GM12892 (cell line): ENCODE results near the gene IVD.

Experiments
- DNase-seq: peaks from one replicate; pipeline ENCODE4 v3.0.0; 2011; ENCODE audit not compliant: insufficient read length
- FAIRE-seq: peaks from 2 replicates; lab custom pipeline; 2011; peaks lifted over from hg19 to GRCh38; lab: Jason Lieb, UNC
- POLR2A ChIP-seq: IDR thresholded peaks from 2 replicates; pipeline ENCODE4 v1.6.1; 2011; ENCODE audit warnings: low read depth, low read length, control low read depth
- POLR2AphosphoS5 ChIP-seq: IDR thresholded peaks from 2 replicates; pipeline ENCODE4 v1.6.1; 2011; ENCODE audit warnings: low read depth, low read length, control low read depth
- TAF1 ChIP-seq: IDR thresholded peaks from 2 replicates; pipeline ENCODE4 v1.6.1; 2011; ENCODE audit warnings: low read depth, mild to moderate bottlenecking, control low read depth, low read length, borderline replicate concordance

The IVD gene

DNA sequence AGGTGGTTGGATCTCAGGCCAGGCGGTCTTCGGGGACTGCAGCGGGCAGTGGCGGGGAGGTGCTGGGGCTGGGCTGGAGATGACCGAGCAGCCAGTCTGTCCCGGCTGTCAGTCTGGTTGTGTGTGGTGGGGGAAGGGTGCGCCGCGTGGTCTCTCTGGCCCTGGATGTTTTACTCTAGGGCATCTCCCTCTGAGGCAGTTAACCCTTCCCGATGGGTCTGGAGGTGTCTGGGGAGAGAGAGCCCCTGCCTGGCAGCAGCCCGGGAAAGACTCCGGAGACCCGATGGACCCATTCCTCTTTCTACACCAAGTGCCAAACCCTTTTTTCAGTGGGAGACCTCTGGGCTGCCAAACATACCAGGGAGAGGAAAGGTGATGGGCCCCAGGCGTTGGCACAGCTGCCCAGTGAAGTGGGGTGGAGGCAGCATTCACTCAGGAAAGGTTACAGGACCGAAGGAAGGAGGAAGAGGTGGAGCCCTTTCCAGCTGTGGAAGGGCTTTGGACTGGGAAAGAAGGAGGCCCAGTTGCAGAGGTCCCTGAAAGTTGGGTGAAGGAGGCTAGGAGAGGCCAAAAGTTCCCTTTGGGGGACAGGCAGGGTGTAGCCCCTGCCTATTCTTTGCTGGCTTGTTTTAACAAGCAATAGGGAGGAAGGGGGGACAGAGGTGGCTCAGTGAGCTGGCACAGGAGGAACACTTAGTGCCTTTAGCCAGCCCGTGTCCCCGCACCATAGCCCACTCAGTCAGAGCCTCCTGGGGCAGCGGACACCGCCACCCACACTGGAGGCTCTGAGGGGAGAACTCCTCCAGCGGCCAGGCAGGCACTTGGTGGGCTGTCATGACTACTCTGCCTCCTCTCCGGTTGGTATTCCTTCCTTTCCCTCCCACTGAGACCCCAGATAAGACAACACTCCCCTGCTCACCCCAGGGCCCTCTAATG, 32.4 kb downstream of the IVD start:
- FAIRE-seq, result no peak
- TF ChIP-seq POLR2AphosphoS5, result no peak
- no peak for TF ChIP-seq TAF1
- TF ChIP-seq POLR2A, result no peak
- DNase-seq, result no peak

DNA sequence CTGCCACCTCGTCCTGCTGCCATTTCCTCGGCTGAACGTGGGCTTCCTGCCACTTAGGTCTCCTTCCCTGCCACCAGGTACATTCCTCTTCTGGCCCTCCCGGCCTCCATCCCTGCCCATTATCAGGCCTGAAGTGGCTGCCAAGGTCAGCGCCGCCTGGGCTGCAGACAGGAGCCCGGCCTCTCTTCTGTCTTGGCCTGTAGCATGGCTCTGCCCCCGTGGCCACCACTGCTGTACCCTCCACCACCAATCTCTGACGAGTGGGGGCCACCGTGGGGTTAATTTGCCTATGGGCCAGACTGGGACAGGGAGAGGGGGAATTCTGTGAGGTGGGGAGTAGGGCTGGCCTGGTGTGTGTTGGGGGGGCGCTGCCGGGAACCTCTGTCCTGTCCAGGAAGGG, 33.1 kb downstream of the IVD start:
- FAIRE-seq (no peak), DNase-seq (no peak)
- TF ChIP-seq TAF1 (no peak), POLR2AphosphoS5 (no peak), POLR2A (no peak)

DNA sequence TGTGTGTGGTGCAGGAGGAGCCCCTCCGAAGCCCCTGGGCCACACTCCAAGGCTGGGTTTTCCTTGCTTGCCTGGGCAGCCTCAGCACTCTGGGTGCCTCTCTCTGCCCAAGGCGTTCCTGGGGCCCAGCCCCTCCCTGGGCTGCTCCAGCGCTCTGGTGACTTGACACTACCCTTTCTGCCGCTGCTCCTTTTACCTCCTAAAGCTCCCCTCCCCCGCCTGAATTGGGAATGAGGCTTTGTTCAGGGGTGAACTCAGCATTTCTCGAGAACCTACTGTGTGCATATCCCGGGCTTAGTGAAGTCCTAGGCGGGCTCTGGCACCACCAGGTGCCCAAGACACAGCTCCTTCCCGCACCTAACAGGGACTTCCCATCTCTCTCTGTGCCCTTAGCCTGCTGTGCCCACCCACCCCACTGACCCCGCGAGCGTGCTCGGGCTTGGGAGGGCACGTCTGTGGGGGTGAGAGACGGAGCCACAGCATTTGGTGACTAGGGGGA, 33.9 kb downstream of the IVD start:
- FAIRE-seq, result no peak
- TF ChIP-seq POLR2A (no peak), TAF1 (no peak), POLR2AphosphoS5 (no peak)

DNA sequence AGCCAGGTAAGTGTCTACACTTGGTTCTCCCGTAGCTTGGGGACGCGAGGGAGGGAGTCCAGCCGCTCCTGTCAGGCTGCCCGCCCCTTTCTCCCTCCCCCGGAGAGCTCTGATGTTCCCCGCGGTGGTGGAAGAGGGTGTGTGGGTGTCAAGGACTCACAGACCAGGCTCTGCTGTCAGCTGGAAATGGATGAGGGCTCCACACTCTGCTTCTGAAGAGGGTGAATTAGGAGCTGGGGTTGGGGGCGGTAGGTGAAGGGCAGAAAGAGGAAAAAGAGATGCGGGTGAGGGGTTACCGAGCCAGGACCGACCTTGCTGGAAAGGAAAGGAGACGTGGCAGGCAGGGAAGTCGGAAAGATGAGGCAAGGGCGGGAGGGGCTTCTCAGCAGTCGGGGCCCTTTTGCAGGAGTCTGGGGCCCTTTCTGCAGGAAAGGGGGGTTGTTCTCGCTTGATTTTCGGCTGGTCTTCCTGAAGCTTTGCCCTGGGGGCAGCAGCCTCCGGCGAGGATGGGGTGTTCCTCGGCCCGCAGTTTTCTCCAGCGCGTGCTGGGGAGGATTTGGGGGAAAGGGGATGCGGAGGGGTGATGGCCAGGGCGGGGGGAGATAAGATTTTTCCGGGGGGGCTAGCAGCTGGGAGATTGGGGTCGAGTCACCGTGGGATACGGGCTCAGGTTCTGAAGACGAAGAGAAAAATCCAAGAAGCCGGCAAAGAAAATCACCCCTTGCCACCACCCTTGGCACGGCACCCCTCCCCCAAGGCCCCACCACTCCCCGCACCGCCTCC, 34.6 kb downstream of the IVD start:
- no peak for TF ChIP-seq POLR2A
- no peak for TF ChIP-seq TAF1
- TF ChIP-seq POLR2AphosphoS5, result no peak
- DNase-seq, result no peak
- FAIRE-seq, result peak; percentile 68

More for the DNA sequence above, 33.9 kb downstream of the IVD start:
- DNase-seq, result no peak

DNA sequence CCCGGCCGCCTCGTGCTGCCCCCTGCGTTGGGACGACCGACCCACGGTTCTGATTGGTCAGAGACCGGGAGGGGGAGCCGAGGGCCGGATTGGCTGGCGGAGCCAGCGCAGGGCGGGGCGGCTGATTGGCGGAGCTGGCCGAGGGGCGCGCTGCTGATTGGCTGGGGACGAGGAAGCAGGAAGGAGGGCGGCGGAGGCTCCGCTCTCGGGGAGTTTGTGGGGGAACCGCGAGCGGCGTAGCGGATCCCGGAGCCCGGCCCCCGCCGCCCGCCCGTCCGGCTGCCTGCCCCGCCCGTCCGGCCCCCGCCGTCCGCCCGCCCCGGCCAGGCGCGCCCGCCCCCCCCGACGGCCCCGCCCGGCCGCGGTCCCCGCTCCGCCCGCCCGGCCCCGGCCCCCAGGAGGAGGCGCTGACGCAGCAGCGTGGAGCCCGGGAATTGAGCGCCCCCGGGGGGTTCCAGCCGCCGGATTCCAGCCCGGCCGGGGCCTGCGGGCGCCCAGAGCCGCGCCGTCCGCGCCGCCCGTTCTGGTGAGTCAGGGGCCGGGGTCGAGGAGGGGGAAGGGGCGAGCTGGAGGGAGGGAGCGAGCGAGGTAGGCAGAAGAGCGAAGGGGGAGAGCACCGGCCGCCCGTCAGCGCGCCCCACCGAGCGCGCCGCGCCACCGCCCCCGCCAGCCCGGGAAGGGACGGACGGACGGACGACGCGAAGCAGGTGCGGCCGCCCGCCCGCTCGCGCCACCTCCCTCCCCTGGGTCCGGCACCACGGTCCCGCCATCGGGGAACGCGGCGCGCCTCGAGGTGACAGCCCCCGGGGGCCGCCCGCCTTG, 35.4 kb downstream of the IVD start, which contains the start of gene BAHD1:
TSS of gene BAHD1 (plus strand) at position 211 of the 822 bp plus-strand sequence. CDS start 17,512 bp downstream, outside the sequence.
- FAIRE-seq (peak; percentile 96), DNase-seq (peak; percentile 100)
- TF ChIP-seq POLR2AphosphoS5 (no peak), POLR2A (peak; percentile 51; the same call in 1 of the 2 replicates)

DNA sequence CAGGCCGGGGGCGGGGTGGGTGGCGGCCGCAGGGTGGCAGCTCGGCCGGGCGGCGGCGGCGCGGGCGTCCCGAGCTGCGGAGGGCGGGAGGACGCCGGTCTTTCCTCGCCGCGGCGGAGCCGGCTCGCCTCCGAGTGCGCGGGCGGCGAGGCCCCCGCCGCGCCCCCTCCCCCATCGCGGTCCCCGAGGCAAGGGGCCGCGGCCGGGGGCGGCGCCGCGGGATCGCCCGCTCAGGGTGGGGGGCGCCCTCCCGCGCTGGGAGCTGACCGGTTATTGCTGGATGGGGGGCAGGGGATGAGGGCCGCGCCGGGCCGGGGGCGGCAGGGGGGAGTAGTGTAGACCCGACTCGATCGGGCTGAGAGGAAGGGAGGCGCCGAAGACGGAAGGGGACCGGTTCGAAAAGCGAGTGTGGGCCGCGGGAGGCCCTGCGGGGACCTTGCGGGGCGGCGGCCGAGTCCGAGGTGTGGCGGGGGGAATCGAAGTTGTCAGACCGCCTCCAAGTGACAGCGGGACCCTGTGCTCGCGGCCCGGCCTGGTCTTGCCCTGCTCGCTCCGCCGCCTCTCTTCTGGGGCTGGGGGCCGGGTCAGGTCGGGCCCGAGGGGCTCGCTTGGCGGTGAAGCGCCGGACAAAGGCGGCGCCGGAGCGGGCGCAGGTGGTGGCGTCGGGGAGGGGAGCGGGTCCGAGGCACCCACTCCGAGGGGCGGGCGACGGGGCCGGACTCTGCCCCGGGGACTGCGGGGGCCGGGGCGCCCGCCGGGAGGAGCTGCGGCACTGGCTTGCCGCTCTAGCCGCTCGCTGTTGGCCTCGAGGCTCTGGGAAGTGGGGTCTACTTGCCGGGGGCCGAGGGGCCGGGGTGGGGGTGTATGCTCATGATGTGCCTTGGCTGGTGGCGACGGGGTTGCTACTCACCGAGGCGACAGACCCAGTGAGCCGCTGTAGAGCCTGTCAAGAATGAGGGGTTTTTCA, 36.3 kb downstream of the IVD start:
- FAIRE-seq, result peak; percentile 51
- DNase-seq, result no peak

DNA sequence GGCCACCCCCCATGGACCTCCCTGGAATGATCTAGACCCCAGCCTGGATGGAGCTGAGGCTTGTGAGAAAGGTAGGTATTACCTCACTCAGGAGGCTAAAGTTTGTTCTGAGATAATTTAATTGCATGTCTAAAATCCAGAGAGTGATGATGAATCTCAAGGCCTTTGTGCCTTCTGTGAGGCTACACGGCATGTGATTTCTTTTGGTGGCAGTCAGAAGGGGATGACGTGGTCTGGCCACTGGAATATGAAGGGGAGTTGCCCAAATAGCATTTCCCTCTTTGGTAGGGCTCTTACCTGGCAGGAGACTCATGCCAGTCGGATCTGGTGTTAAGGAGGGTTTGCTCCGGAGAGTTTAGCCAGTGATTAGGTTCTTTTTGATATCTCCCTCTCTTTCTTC, 37.7 kb downstream of the IVD start:
- TF ChIP-seq POLR2A (no peak), POLR2AphosphoS5 (no peak), TAF1 (no peak)
- no peak for FAIRE-seq

More for the DNA sequence above, 36.3 kb downstream of the IVD start:
- TF ChIP-seq POLR2AphosphoS5, result no peak
- TF ChIP-seq POLR2A, result no peak
- TF ChIP-seq TAF1, result no peak

DNA sequence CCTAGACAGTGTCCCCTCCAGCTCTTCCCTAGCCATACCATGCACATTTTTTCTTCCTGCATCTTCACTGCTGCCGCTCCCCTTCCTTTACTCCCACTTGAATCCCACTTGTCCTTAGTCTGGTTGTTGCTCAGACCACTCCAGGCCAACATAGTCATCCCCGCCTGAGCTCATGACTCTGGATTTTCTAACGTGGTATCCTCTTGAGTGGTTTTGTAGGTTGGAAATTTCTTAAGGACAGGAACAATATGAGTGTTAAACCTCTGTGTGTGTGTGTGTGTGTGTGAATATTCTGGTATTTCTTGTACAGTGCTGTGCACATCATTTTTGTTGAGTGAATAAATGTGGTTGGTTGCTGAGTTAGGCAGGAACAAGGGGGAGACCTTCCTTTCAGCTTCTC, 38.3 kb downstream of the IVD start:
- DNase-seq (no peak), FAIRE-seq (no peak)
- TF ChIP-seq POLR2A, result no peak
- no peak for TF ChIP-seq TAF1
- no peak for TF ChIP-seq POLR2AphosphoS5

More for the DNA sequence above, 37.7 kb downstream of the IVD start:
- DNase-seq, result no peak

DNA sequence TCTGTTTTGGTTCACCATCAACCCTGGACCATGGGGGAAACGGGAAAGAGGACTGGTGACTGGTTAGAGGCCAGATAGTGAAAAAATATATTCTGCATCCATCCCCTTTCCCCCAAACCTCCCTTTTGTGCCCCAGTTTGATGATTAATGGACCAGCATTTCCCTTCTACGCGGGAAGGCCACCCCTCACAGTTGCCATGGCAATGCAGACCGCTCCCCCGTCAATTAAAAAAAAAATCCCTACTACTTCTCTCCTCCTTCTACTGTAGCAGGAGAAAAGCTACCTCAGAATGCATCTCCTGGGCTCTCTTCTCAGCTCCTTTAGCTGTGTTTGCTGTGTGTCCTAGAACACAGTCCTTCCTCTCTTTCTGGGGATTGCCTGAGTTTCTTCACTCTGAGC, 39.1 kb downstream of the IVD start:
- DNase-seq, result no peak
- TF ChIP-seq POLR2AphosphoS5, result no peak
- no peak for TF ChIP-seq POLR2A
- FAIRE-seq, result no peak

DNA sequence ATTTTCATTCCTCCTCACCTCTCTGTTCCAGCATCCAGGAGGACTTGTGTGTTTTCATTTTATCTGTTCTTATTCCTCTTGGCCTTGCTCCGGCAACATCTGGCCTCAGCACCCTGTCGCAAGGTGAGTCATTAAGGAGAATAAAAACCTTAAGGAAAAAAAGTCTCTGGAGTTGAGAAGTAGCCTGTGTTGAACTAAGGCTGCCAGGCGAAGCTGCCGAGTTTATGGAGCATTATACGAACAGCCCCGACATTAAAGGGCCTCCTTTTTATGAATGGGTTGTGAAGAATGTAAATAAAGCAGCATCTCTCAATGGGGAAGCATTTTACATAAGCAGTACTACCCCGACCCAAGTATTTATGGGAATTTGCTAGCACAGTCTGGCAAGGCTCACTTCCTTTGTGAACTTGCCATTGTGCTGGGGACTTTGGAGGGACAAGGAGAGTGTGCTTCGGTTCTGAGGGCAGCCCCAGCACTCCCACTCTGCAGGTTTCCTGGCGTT, 39.9 kb downstream of the IVD start:
- TF ChIP-seq POLR2A (no peak), POLR2AphosphoS5 (no peak), TAF1 (no peak)
- no peak for DNase-seq
- FAIRE-seq, result no peak
